Panc1 (cell line): ENCODE measurements around the gene SEMA4D. TPM values are rescaled to one million over a fixed set of nuclear protein-coding genes. Genes with fewer than 3 reads are reported as not detected.

Experiments
- ATAC-seq: fragments of 200-7000 bp; cut with Tn5 transposase; 2 replicates; pipeline ENCODE4 v1.9.1; 2020; ENCODE audit warnings: mild to moderate bottlenecking, moderate library complexity
- BruUV-seq: library from RNA; stranded (reverse); fragments of 400-500 nt; replicated peaks from 2 replicates; lab custom pipeline; 2021; lab: Mats Ljungman, UMichigan
- CTCF ChIA-PET: fragments of 300-600 bp; sonication (Branson Sonifier 250); formaldehyde crosslinking; loops from one replicate; lab custom pipeline; 2022; ENCODE audit warnings: antibody characterized with exemption; lab: Charles Lee
- POLR2A ChIA-PET: fragments of 300-600 bp; sonication (Branson Sonifier 250); formaldehyde crosslinking; loops from one replicate; lab custom pipeline; 2022; ENCODE audit warnings: antibody characterized with exemption; lab: Charles Lee
- DNase-seq: peaks from one replicate; pipeline ENCODE4 v3.0.0-alpha.2; 2010; ENCODE audit warnings: low read depth, low spot score
- H3K27ac ChIP-seq: 2 replicates; pipeline ENCODE4 v1.5.1; 2011; ENCODE audit warnings: mild to moderate bottlenecking, low read length, inconsistent platforms
- H3K27me3 ChIP-seq: fragments of 200-500 bp; sonication (Bioruptor generic); 2 replicates; pipeline ENCODE4 v1.6.0; 2014; ENCODE audit warnings: low read length, inconsistent platforms; ENCODE audit not compliant: control insufficient read depth, insufficient read depth
- H3K36me3 ChIP-seq: fragments of 200-500 bp; sonication (Bioruptor generic); 2 replicates; pipeline ENCODE4 v1.5.1; 2014; ENCODE audit warnings: inconsistent platforms, mild to moderate bottlenecking, low read length, moderate library complexity; ENCODE audit not compliant: control insufficient read depth, insufficient read depth
- H3K4me1 ChIP-seq: 2 replicates; pipeline ENCODE4 v1.5.1; 2011; ENCODE audit warnings: inconsistent platforms, mild to moderate bottlenecking, low read length, moderate library complexity; ENCODE audit not compliant: control insufficient read depth, insufficient read depth
- H3K4me3 ChIP-seq, 2 experiments: 2 replicates each; pipeline ENCODE4 v1.5.1; 2011 to 2012; ENCODE audit warnings: low read depth in 2 of 2, low read length in 2 of 2, mild to moderate bottlenecking in 2 of 2, inconsistent platforms in 1 of 2, moderate library complexity in 1 of 2
- H3K9me3 ChIP-seq: fragments of 200-500 bp; sonication (Bioruptor generic); 2 replicates; pipeline ENCODE4 v1.5.1; 2014; ENCODE audit warnings: low read depth, mild to moderate bottlenecking, inconsistent platforms, low read length, moderate library complexity; ENCODE audit not compliant: control insufficient read depth, insufficient read depth
- CTCF ChIP-seq: fragments of 450-650 bp; IDR thresholded peaks from 2 replicates; pipeline ENCODE4 v1.5.1; 2017; ENCODE audit warnings: mild to moderate bottlenecking
- POLR2AphosphoS5 ChIP-seq: IDR thresholded peaks from 2 replicates; pipeline ENCODE4 v1.6.1; 2012; ENCODE audit warnings: mild to moderate bottlenecking, low read depth, low read length, moderate library complexity
- REST ChIP-seq, 2 experiments: IDR thresholded peaks; 2 replicates each; pipeline ENCODE4 v1.6.1; 2011 to 2012; ENCODE audit warnings: low read depth in 2 of 2, control low read depth in 1 of 2, low read length in 1 of 2, mild to moderate bottlenecking in 1 of 2, moderate library complexity in 1 of 2; ENCODE audit not compliant: insufficient read depth in 1 of 2
- SIN3A ChIP-seq: IDR thresholded peaks from 2 replicates; pipeline ENCODE4 v1.6.1; 2012; ENCODE audit warnings: low read depth, mild to moderate bottlenecking, low read length, moderate library complexity, borderline replicate concordance; ENCODE audit not compliant: insufficient read depth
- TCF7L2 ChIP-seq: IDR thresholded peaks from 2 replicates; pipeline ENCODE4 v1.6.1; 2011; ENCODE audit warnings: mild to moderate bottlenecking, low read depth, low read length, inconsistent platforms
- in situ Hi-C: cut with HindIII; loops from 2 replicates; pipeline ENCODE4 v1.10.0; 2016; ENCODE audit warnings: low sequenced_read_pairs, low pct_unique_long_range_greater_than_20kb
- intact Hi-C: fragments of 100-400 bp; cut with micrococcal nuclease; formaldehyde crosslinking; loops from one replicate; pipeline ENCODE4 v1.10.0; 2022; ENCODE audit not compliant: unreplicated experiment
- total RNA-seq: library from RNA; stranded (reverse); gene quantifications from one replicate; pipeline ENCODE4 v1.2.1, GENCODE V29; 2021; ENCODE audit not compliant: unreplicated experiment

SEMA4D gene
- total RNA-seq, 1 experiment from 2014 or later: 6.5 TPM

- no peaks in the 10 kb centered on the region for H3K27me3 ChIP-seq
- ChIA-PET CTCF (no interaction called here), POLR2A (no interaction called here)
- intact Hi-C loops: no loop called here
- H3K4me1 ChIP-seq: no peaks in the 10 kb centered on the region
- H3K27ac ChIP-seq: no peak overlapping the region
- ATAC-seq: no peak
- H3K4me3 ChIP-seq: no peak overlapping the region
- in situ Hi-C loops: no loop called here
- no peak for TF ChIP-seq POLR2AphosphoS5
- no peak for TF ChIP-seq TCF7L2
- TF ChIP-seq SIN3A: no peak
- no peak for TF ChIP-seq CTCF
- no peak for TF ChIP-seq REST (IDR thresholded peaks at IDR 0.05; ENCODE audit: insufficient read depth in 1 of 2, low read depth in 2 of 2, low read length in 1 of 2)
- no TSS peak for BruUV-seq
- no peaks in the 10 kb centered on the region for H3K9me3 ChIP-seq
- no peaks in the 10 kb centered on the region for H3K36me3 ChIP-seq
- DNase-seq: no peak
Measured at GRCh38 chr9:89400403-89401116, 97.4 kb downstream of the SEMA4D start.

- Histone ChIP-seq H3K36me3 (no peaks in the 10 kb centered on the region), H3K27me3 (no peaks in the 10 kb centered on the region), H3K9me3 (no peaks in the 10 kb centered on the region), H3K4me3 (no peak overlapping the region), H3K27ac (no peak overlapping the region), H3K4me1 (no peaks in the 10 kb centered on the region)
- DNase-seq: no peak
- intact Hi-C loops: no loop called here
- in situ Hi-C loops: no loop called here
- TF ChIP-seq CTCF: no peak
- no peak for TF ChIP-seq REST (IDR thresholded peaks at IDR 0.05; ENCODE audit: insufficient read depth in 1 of 2, low read depth in 2 of 2, low read length in 1 of 2)
- ChIA-PET CTCF (no interaction called here), POLR2A (no interaction called here)
- no peak for ATAC-seq
- no TSS peak for BruUV-seq
Measured at GRCh38 chr9:89398621-89399020, 99.3 kb downstream of the SEMA4D start.
